Measurements from ENCODE around the gene PRRX2.

PRRX2 gene

GRCh38 chr9:129682381-129682780, 16.9 kb downstream of the PRRX2 start:
- no peak for DNase-seq

GRCh38 chr9:129685220-129685932, 19.9 kb downstream of the PRRX2 start:
- DNase-seq, result no peak

- DNase-seq, result no peak
Measured at GRCh38 chr9:129685933-129686259, 20.4 kb downstream of the PRRX2 start.

GRCh38 chr9:129686736-129687135, 21.3 kb downstream of the PRRX2 start:
- no peak for DNase-seq

GRCh38 chr9:129687391-129687790, 21.9 kb downstream of the PRRX2 start:
- DNase-seq, result no peak

GRCh38 chr9:129688285-129689043, 23.0 kb downstream of the PRRX2 start:
- no peak for DNase-seq

GRCh38 chr9:129692534-129692933, 27.1 kb downstream of the PRRX2 start:
- DNase-seq, result no peak

- no peak for DNase-seq
Measured at GRCh38 chr9:129693741-129694140, 28.3 kb downstream of the PRRX2 start.

- DNase-seq, result no peak
Measured at GRCh38 chr9:129694243-129694646, 28.8 kb downstream of the PRRX2 start.

GRCh38 chr9:129695870-129696269, 30.4 kb downstream of the PRRX2 start:
- DNase-seq, result no peak

GRCh38 chr9:129696944-129697655, 31.7 kb downstream of the PRRX2 start:
- DNase-seq, result peak; percentile 37

- no peak for DNase-seq
Measured at GRCh38 chr9:129697656-129698253, 32.3 kb downstream of the PRRX2 start.

GRCh38 chr9:129698254-129698757, 32.9 kb downstream of the PRRX2 start:
- no peak for DNase-seq

GRCh38 chr9:129701054-129701453, 35.6 kb downstream of the PRRX2 start:
- DNase-seq, result no peak

- no peak for DNase-seq
Measured at GRCh38 chr9:129701549-129701948, 36.1 kb downstream of the PRRX2 start.

GRCh38 chr9:129702589-129703520, 37.4 kb downstream of the PRRX2 start:
- DNase-seq, result peak; percentile 2

- DNase-seq, result no peak
Measured at GRCh38 chr9:129703667-129704355, 38.4 kb downstream of the PRRX2 start.

- no peak for DNase-seq
Measured at GRCh38 chr9:129704807-129705206, 39.4 kb downstream of the PRRX2 start.

GRCh38 chr9:129708793-129709192, 43.3 kb downstream of the PRRX2 start:
- DNase-seq, result no peak

GRCh38 chr9:129709438-129710168, 44.2 kb downstream of the PRRX2 start:
- no peak for DNase-seq

- DNase-seq, result no peak
Measured at GRCh38 chr9:129710169-129710453, 44.7 kb downstream of the PRRX2 start.
